D721Med (cell line): ENCODE measurements around the gene FAS.

Experiments used
- DNase-seq: peaks from one replicate; pipeline ENCODE4 v3.0.0; 2011; ENCODE audit warnings: low spot score; ENCODE audit not compliant: insufficient read length
- FAIRE-seq: peaks from 2 replicates; lab custom pipeline; 2011; peaks lifted over from hg19 to GRCh38; lab: Jason Lieb, UNC
- CTCF ChIP-seq: IDR thresholded peaks from 2 replicates; pipeline ENCODE4 v1.5.1; 2012; ENCODE audit warnings: mild to moderate bottlenecking, control low read depth; ENCODE audit not compliant: insufficient read depth; ENCODE audit errors: missing control alignments

FAS gene

DNA sequence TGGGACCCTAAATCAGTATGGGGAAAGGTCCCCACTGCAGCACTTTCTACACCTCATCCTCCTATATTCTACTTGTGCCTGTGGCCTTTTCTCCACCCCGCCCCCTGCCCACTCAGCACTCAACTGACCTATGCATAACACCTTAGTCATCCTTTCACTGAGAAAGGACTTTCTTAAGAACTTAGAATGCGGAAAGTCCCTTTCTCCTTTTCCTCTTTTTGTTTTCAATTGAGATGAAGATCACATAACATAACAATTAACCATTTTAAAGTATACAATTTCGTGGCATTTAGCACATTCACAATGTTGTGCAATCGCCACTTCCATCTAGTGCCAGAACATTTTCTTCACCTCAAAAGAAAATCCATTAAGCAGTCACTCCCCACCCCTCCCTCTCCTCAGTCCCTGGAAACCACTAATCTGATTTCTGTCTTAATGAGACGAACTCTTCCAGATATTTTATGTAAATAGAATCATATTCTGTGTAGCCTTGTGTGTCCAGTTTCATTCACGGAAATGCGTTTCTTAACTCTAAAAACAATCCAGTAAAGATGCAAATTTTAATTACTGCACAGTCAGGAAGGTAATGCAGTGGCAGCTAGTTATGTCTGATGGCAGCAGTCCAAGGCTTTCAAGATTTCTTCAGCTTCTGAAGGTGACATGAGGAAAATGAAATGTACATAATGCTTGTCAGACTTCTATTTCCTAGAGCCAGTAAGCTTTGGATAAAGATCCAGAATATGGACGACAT lies 41.7 kb downstream of the FAS start:
- TF ChIP-seq CTCF: no peak

DNA sequence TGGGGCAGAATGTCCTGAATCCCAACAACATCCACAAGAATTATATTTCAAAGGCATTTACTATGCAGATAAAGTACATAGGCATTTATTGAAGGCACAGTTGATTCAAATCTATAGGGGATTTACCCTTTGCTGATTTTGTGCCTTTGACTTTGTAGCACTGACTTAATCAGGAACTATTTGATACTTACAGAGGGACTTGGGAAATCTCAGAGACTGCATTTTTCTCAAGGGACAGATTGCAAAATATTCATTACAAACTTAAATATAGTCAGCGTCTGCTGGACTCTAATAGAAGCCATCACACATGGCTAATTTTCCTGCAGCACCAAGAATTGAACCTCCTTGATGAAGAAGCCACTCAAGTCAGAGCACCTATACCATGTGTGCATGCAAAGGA lies 44.9 kb downstream of the FAS start:
- no peak for TF ChIP-seq CTCF
- FAIRE-seq (no peak), DNase-seq (no peak)

More for the DNA sequence above, 41.7 kb downstream of the FAS start:
- FAIRE-seq (no peak), DNase-seq (no peak)

DNA sequence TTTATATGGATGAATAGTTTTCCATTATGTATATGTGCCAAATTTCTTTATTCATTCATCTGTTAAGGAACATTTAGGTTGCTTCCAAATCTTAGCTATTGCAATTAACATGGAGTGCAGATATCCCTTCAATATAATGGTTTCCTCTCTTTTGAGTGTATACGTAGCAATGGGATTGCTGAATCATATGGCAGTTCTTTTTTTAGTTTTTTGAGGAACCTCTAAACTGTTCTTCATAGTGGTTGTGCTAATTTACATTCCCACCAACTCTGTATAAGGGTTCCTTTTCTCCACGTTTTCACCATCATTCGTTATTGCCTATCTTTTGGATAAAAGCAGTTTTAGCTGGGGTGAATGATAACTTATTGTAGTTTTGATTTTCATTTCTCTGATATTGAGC lies 46.5 kb downstream of the FAS start:
- no peak for DNase-seq
- no peak for FAIRE-seq
- TF ChIP-seq CTCF: no peak

GRCh38 chr10:89042562-89042961 lies 52.0 kb downstream of the FAS start:
- TF ChIP-seq CTCF: no peak
- FAIRE-seq: no peak
- DNase-seq: no peak

DNA sequence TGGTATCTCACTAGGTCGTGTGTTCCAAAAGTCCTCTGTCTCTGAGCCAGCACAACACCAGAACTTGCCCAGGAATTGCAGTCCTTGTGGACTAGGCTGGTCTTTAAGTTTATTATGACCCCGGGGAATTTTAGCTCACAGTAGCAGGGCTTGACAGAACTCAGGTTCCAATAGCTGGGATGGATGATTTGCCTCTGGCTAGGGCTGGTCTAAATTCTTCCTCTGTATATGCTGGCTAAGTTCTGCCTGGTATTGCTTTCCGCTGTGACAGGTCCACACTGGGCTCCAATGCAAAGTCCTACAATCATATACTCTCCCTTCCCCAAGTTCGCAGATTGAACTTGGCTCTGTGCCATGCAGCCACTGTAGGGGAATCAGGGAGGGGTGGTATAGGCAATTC lies 52.5 kb downstream of the FAS start:
- no peak for TF ChIP-seq CTCF

DNA sequence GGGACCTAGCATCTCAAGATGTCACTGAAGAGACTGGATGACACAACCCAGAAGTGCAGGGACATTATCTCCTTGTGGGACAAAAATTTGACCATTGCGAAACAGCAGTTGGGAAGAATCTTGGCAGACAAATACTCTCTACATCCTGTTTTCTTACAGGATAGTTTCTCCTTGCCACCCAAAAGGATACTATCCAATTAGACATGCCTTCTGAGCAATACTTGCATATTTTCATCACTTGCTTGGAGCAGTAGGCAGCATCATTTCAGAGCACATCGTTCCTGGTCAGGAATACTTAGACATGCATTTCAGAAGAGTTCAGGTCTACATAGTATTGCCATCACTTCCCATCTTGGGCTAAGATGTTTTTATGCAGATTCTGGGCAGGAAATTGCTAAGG lies 56.8 kb downstream of the FAS start:
- no peak for FAIRE-seq

More for the DNA sequence above, 52.5 kb downstream of the FAS start:
- no peak for FAIRE-seq
- DNase-seq: no peak

More for the DNA sequence above, 56.8 kb downstream of the FAS start:
- TF ChIP-seq CTCF: no peak
- DNase-seq: no peak
